ENCODE results near the gene NANOS2. TPM values are rescaled to one million over a fixed set of nuclear protein-coding genes. Genes with fewer than 3 reads are reported as not detected.

The NANOS2 gene
- total RNA-seq, 2 experiments from 2014 or later: not detected

GRCh38 chr19:45885556-45886426 is 28.8 kb downstream of the NANOS2 start, which contains the start of gene IRF2BP1:
TSS of gene IRF2BP1 (minus strand) at chr19:45886141. CDS start at chr19:45885774, 367 bp downstream.
- intact Hi-C loops (cut with micrococcal nuclease): loop anchor here (1.0 to 10.0 kb wide), 10 partner anchors 17 to 459 kb away; partner anchors contain the start of genes CCDC61, FBXO46, MYPOP and PPP5C
- peak; percentile 94 for DNase-seq
- peak within 1 kb of the TSS; percentile 94 for H3K4me3 Mint-ChIP-seq
- no peaks in the 10 kb centered on the region for H3K27me3 Mint-ChIP-seq (ENCODE audit: low read depth)
- H3K4me1 Mint-ChIP-seq (ENCODE audit: low read depth): peaks cover 32% of the 10 kb centered on the region
- CTCF ChIA-PET: interaction anchor here (1.0 to 6.4 kb wide), 6 partner anchors 10 to 69 kb away, joined by 3 to 84 read pairs (median 4); partner anchors contain the start of genes FOXA3, MYPOP and SYMPK
- no peaks in the 10 kb centered on the region for H3K9me3 Mint-ChIP-seq
- H3K36me3 Mint-ChIP-seq (ENCODE audit: low read depth): peaks cover 9% of the 10 kb centered on the region
- H3K27ac Mint-ChIP-seq: peak within 1 kb of the TSS; percentile 95

DNA sequence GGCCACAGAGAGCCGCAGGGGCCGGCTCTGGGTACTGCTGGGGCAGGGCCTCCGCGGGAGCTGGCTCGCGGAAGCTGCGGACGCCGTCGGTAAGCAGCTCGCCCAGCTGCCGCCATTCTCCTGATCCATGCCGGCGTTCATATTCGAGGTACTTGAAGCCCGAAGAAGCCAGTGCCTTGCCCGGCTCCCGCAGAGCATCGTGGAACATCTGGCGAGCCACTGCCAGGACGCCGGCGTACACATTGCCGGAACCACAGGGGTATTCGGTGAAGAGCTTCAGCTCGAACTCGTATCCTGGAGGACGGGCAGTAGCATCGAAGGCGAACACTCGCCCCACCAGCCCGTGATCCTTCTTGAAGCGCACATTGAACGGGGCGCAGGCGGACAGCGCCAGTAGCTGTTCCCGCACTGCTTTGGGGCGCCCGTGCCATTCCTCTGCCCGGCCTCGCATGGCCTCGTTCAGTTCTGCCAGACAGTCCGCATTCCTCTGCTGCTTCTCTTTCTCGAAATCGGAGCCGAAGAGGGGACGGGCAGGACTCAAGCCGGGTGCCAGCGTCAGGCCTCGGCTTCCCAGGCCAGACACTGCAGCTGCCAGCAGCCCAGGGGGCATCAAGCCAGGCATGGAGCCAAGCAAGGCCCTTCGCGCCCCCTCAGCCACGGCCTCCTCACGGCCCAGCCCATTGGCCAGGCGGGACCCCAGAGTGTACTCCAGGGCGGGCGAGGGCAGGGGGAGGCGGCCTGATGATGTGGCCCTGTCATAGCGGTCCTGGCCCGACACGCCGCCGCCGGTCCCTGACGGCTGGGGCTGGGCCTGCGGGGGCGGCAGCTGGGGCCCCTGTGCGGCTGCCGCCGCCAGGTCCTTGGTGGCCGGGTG is 29.7 kb downstream of the NANOS2 start:
- intact Hi-C loops (cut with micrococcal nuclease): loop anchor here (10.0 kb wide), 1 partner anchor 460 kb away; the partner anchor contains the start of gene PPP5C
- Mint-ChIP-seq H3K36me3 (ENCODE audit: low read depth) (peaks cover 6% of the 10 kb centered on the region), H3K4me3 (peak overlapping the region; percentile 65), H3K27ac (peak overlapping the region; percentile 18), H3K27me3 (ENCODE audit: low read depth) (peaks cover 3% of the 10 kb centered on the region), H3K9me3 (no peaks in the 10 kb centered on the region), H3K4me1 (ENCODE audit: low read depth) (peaks cover 32% of the 10 kb centered on the region)
- DNase-seq: peak; percentile 15
- CTCF ChIA-PET: interaction anchor here (0.7 to 6.4 kb wide), 4 partner anchors 16 to 68 kb away, joined by 3 to 84 read pairs (median 4); partner anchors contain the start of genes FOXA3 and SYMPK

DNA sequence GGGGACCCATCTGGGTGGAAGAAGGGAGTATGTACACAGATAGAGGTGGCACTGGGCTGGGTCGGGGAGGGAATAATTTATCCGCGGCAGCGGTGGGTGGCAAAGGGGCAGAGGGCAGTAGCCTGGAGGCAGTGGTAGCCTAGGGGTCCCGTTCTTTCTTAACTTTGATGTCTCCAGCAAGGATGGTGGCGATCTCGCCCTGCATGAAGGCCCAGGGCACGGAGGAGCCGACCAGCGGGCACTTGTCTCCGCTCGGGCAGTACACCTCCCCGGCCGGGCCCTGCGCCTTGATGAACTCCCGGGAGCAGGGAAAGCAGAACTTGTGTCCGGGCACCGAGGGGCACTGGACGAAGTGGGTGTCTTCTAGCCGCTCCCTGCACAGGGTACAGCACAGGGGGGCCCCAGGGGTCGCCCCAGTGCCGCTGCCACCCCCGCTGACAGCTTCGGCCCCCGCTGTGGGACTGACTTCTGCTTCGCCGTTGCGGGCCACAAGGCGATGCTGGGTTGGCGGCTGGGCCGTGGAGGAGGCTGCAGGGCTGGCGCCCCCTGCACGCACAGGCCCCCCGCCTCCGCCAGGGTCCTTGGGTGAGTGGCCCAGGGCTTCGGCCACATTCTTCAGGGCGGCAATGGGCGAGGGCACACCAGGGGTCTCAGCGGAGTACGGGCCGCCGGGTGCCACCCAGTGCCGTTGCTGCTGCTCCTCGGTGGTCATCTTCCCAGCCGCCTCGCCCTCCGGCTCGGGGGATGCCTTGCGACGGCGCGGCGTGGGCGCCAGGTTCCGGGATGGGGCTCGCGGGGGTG is 30.5 kb downstream of the NANOS2 start:
- Mint-ChIP-seq H3K27ac (no peak overlapping the region), H3K4me3 (no peak overlapping the region), H3K9me3 (no peaks in the 10 kb centered on the region), H3K36me3 (ENCODE audit: low read depth) (peaks cover 6% of the 10 kb centered on the region), H3K27me3 (ENCODE audit: low read depth) (peaks cover 3% of the 10 kb centered on the region), H3K4me1 (ENCODE audit: low read depth) (peaks cover 32% of the 10 kb centered on the region)
- intact Hi-C loops (cut with micrococcal nuclease): loop anchor here (1.0 to 10.0 kb wide), 3 partner anchors 20 to 461 kb away; partner anchors contain the start of genes FOXA3 and PPP5C
- CTCF ChIA-PET: interaction anchor here (1.1 to 6.4 kb wide), 4 partner anchors 10 to 68 kb away, joined by 5 to 84 read pairs (median 5); partner anchors contain the start of genes FOXA3 and SYMPK
- no peak for DNase-seq

DNA sequence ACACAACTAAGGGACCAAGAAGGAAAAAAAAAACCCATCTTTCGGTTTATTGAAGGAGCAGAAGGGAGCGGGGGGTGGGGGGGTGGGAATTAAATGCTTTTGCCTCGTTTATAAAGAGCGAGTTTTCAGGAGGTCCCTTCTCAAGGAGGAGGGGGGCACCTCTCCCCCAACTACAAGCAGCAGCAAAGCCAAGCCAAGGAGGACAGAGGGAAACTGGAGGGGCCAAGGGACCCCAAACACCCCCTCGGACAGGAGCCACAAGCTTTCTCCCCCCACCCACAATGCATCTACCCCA is 31.0 kb downstream of the NANOS2 start:
- intact Hi-C loops (cut with micrococcal nuclease): loop anchor here (1.0 to 10.0 kb wide), 3 partner anchors 19 to 461 kb away; partner anchors contain the start of genes FOXA3 and PPP5C
- H3K27me3 Mint-ChIP-seq (ENCODE audit: low read depth): peaks cover 6% of the 10 kb centered on the region
- CTCF ChIA-PET: interaction anchor here (1.1 to 6.4 kb wide), 5 partner anchors 10 to 61 kb away, joined by 5 to 84 read pairs (median 5); partner anchors contain the start of genes FOXA3, MYPOP and SYMPK
- peak overlapping the region; percentile 66 for H3K4me3 Mint-ChIP-seq
- H3K9me3 Mint-ChIP-seq: no peaks in the 10 kb centered on the region
- peak overlapping the region; percentile 39 for H3K27ac Mint-ChIP-seq
- peaks cover 6% of the 10 kb centered on the region for H3K36me3 Mint-ChIP-seq (ENCODE audit: low read depth)
- H3K4me1 Mint-ChIP-seq (ENCODE audit: low read depth): peaks cover 32% of the 10 kb centered on the region
- no peak for DNase-seq

GRCh38 chr19:45882652-45883585 is 31.7 kb downstream of the NANOS2 start:
- CTCF ChIA-PET: interaction anchor here (0.6 to 6.4 kb wide), 18 partner anchors 9 to 145 kb away, joined by 3 to 84 read pairs (median 4); partner anchors contain the start of genes FOXA3, MYPOP and SYMPK
- Mint-ChIP-seq H3K27me3 (ENCODE audit: low read depth) (peaks cover 8% of the 10 kb centered on the region), H3K27ac (peak overlapping the region; percentile 39), H3K36me3 (ENCODE audit: low read depth) (peaks cover 6% of the 10 kb centered on the region), H3K4me1 (ENCODE audit: low read depth) (peaks cover 32% of the 10 kb centered on the region), H3K9me3 (no peaks in the 10 kb centered on the region), H3K4me3 (peak overlapping the region; percentile 66)
- peak; percentile 92 for DNase-seq
- intact Hi-C loops (cut with micrococcal nuclease): loop anchor here (1.0 to 10.0 kb wide), 3 partner anchors 19 to 462 kb away; partner anchors contain the start of genes FOXA3 and PPP5C

- CTCF ChIA-PET: interaction anchor here (0.6 to 6.4 kb wide), 16 partner anchors 10 to 733 kb away, joined by 3 to 84 read pairs (median 4); partner anchors contain the start of genes FOXA3, MYPOP and SYMPK
- Mint-ChIP-seq H3K27ac (no peak overlapping the region), H3K4me3 (no peak overlapping the region), H3K9me3 (no peaks in the 10 kb centered on the region), H3K4me1 (ENCODE audit: low read depth) (peaks cover 35% of the 10 kb centered on the region), H3K27me3 (ENCODE audit: low read depth) (peaks cover 14% of the 10 kb centered on the region), H3K36me3 (ENCODE audit: low read depth) (peaks cover 6% of the 10 kb centered on the region)
- DNase-seq: no peak
- intact Hi-C loops (cut with micrococcal nuclease): loop anchor here (10.0 kb wide), 1 partner anchor 463 kb away; the partner anchor contains the start of gene PPP5C
These were observed 32.6 kb downstream of the NANOS2 start for GRCh38 chr19:45881909-45882528.

DNA sequence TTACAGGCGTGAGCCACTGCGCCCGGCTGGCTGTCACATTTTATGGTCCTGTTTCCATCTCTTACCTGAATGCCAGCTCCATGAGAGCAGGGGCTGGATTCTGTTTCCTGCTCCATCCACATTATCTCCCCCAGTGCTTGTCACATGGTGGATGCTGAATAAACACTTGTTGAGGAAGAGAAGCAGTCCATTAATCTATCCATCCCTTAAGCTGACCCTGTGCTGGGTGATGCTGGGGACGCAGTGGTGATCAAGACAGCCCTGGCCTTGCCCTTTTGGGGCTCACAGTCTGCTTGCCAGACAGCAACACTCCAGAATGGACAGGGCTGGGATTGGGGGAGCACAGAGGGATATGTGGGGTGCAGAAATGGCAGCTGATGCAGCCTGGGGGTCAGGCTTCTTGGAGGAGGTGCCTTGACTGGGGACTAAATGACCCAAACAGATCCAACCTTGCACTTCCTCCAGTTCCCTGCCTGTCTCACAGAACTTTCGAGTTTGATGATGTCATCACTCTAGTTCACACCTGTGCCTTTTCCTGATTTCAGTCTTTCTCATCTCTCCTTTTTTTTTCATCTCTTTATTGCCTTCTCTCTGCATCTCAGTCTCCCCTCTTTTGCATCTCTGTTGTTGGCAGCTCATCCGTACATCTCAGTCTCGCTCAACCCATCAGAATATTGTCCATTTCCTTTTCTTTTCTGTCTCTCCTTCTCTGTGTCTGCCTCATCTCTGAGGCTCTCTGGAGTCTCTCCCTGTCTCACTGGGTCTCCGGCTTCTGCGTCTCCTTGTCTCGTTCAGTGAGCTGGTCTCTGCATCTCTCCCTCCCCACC is 33.3 kb downstream of the NANOS2 start:
- H3K9me3 Mint-ChIP-seq: no peaks in the 10 kb centered on the region
- CTCF ChIA-PET: interaction anchor here (0.6 to 6.4 kb wide), 11 partner anchors 11 to 733 kb away, joined by 3 to 84 read pairs (median 4); partner anchors contain the start of genes FOXA3 and SYMPK
- H3K4me1 Mint-ChIP-seq (ENCODE audit: low read depth): peaks cover 37% of the 10 kb centered on the region
- peak; percentile 37 for DNase-seq
- peaks cover 16% of the 10 kb centered on the region for H3K27me3 Mint-ChIP-seq (ENCODE audit: low read depth)
- intact Hi-C loops (cut with micrococcal nuclease): loop anchor here (10.0 kb wide), 1 partner anchor 464 kb away; the partner anchor contains the start of gene PPP5C
- peaks cover 6% of the 10 kb centered on the region for H3K36me3 Mint-ChIP-seq (ENCODE audit: low read depth)
- no peak overlapping the region for H3K4me3 Mint-ChIP-seq
- peak overlapping the region; percentile 13 for H3K27ac Mint-ChIP-seq

- Mint-ChIP-seq H3K9me3 (no peaks in the 10 kb centered on the region), H3K4me1 (ENCODE audit: low read depth) (peaks cover 40% of the 10 kb centered on the region), H3K36me3 (ENCODE audit: low read depth) (peaks cover 6% of the 10 kb centered on the region), H3K27me3 (ENCODE audit: low read depth) (peaks cover 24% of the 10 kb centered on the region), H3K27ac (no peak overlapping the region), H3K4me3 (no peak overlapping the region)
- intact Hi-C loops (cut with micrococcal nuclease): loop anchor here (10.0 kb wide), 1 partner anchor 465 kb away; the partner anchor contains the start of gene PPP5C
- DNase-seq: no peak
- CTCF ChIA-PET: interaction anchor here (1.2 to 3.7 kb wide), 2 partner anchors 10 to 63 kb away, joined by 4 to 17 read pairs; no protein-coding TSS in a partner anchor
These were observed 34.6 kb downstream of the NANOS2 start for GRCh38 chr19:45879971-45880370.

DNA sequence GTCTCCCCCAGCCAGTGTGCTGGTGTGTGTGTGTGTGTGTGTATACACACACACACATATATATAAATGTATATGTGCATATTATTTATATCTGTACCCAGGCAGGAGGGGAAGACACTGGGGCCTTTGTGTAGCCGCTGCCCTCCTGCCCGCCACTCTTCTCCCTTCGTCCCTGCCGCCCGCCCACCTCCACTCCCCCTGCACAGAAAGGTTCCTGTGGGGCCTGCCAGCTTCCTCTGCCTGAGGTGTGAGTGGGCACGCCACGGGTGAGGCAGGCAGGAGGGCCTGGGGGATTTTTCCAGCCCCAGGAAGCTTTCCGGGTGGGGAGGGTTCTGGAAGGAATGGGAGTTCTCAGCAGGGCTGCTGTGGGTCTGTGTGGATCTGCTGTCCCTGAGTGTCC is 35.5 kb downstream of the NANOS2 start:
- intact Hi-C loops (cut with micrococcal nuclease): no loop called here

More for the DNA sequence above, 35.5 kb downstream of the NANOS2 start:
- Mint-ChIP-seq H3K9me3 (no peaks in the 10 kb centered on the region), H3K27ac (no peak overlapping the region), H3K4me1 (ENCODE audit: low read depth) (peaks cover 36% of the 10 kb centered on the region), H3K27me3 (ENCODE audit: low read depth) (peaks cover 25% of the 10 kb centered on the region), H3K4me3 (no peak overlapping the region), H3K36me3 (ENCODE audit: low read depth) (peaks cover 4% of the 10 kb centered on the region)
- no peak for DNase-seq
- CTCF ChIA-PET: interaction anchor here (0.8 kb wide), 1 partner anchor 15 kb away, joined by 3 read pairs; the partner anchor contains the start of gene FOXA3
